HCT116 (cell line): ENCODE data around the gene SCGB1A1. TPM values are rescaled to one million over a fixed set of nuclear protein-coding genes. Genes with fewer than 3 reads are reported as not detected.

Source experiments
- ATAC-seq: fragments of 200-7000 bp; cut with Tn5 transposase; 2 replicates; pipeline ENCODE4 v1.9.1; 2020; ENCODE audit warnings: mild to moderate bottlenecking, moderate library complexity
- BruUV-seq: library from RNA; stranded (reverse); fragments of 400-500 nt; replicated peaks from 2 replicates; lab custom pipeline; 2021; lab: Mats Ljungman, UMichigan
- CTCF ChIA-PET: fragments of 300-600 bp; sonication (Branson Sonifier 250); formaldehyde crosslinking; loops from one replicate; lab custom pipeline; 2021; ENCODE audit warnings: antibody characterized with exemption; lab: Charles Lee
- POLR2A ChIA-PET: fragments of 300-600, 350-600 bp; sonication (Branson Sonifier 250); formaldehyde crosslinking; loops from one replicate; lab custom pipeline; 2021; ENCODE audit warnings: antibody characterized with exemption; lab: Charles Lee
- RAD21 ChIA-PET, 2 experiments: fragments of 300-600 bp; sonication (Branson Sonifier 250); formaldehyde crosslinking; loops; one replicate each; lab custom pipeline; 2023; ENCODE audit warnings: low total read pairs in 2 of 2; ENCODE audit not compliant: uncharacterized antibody in 2 of 2, unreplicated experiment in 2 of 2, low non-redundant PET in 1 of 2; lab: Charles Lee
- DNase-seq: peaks from one replicate; pipeline ENCODE4 v3.0.0-alpha.2; 2010; ENCODE audit warnings: low read depth, low spot score
- H2AFZ ChIP-seq: fragments of 200-600 bp; shearing (Covaris generic), sonication (generic); 2 replicates; pipeline ENCODE4 v1.6.1; 2017; ENCODE audit warnings: low read depth, mixed run types, mixed read lengths, antibody characterized with exemption, low read length; ENCODE audit not compliant: poor library complexity, severe bottlenecking
- H3K27ac ChIP-seq: 2 replicates; pipeline ENCODE4 v1.5.1; 2012; ENCODE audit warnings: low read depth, low read length
- H3K27me3 ChIP-seq: fragments of 200-600 bp; sonication (generic); 2 replicates; pipeline ENCODE4 v1.6.1; 2016; ENCODE audit warnings: mixed run types, low read length, mixed read lengths; ENCODE audit not compliant: insufficient read depth
- H3K36me3 ChIP-seq, 2 experiments: fragments of 200-500 bp in 1 of 2; fragments of 200-600 bp in 1 of 2; sonication (Bioruptor generic) in 1 of 2; sonication (generic) in 1 of 2; 2 replicates each; pipeline versions ENCODE4 v1.5.1 to v1.6.1; 2014 to 2016; ENCODE audit warnings: low read length in 2 of 2, inconsistent platforms in 1 of 2, mixed read lengths in 1 of 2, mixed run types in 1 of 2; ENCODE audit not compliant: insufficient read depth in 2 of 2, control insufficient read depth in 1 of 2
- H3K4me1 ChIP-seq, 2 experiments: fragments of 200-600 bp in 1 of 2; sonication (generic) in 1 of 2; 2 replicates each; pipeline versions ENCODE4 v1.5.1 to v1.6.1; 2012 to 2017; ENCODE audit warnings: low read length in 2 of 2, inconsistent platforms in 1 of 2, mild to moderate bottlenecking in 1 of 2, mixed read lengths in 1 of 2, mixed run types in 1 of 2, moderate library complexity in 1 of 2; ENCODE audit not compliant: insufficient read depth in 2 of 2, control insufficient read depth in 1 of 2
- H3K4me2 ChIP-seq: fragments of 200-600 bp; sonication (generic); 2 replicates; pipeline ENCODE4 v1.6.1; 2017; ENCODE audit warnings: mixed run types, low read length, mixed read lengths
- H3K4me3 ChIP-seq, 2 experiments: fragments of 200-600 bp in 1 of 2; sonication (generic) in 1 of 2; replicated peaks in 1 of 2; 2 replicates each; pipeline ENCODE4 v1.5.1; 2011 to 2016; ENCODE audit warnings: low read length in 2 of 2, control low read depth in 1 of 2, low read depth in 1 of 2, mild to moderate bottlenecking in 1 of 2, mixed read lengths in 1 of 2, mixed run types in 1 of 2
- H3K79me2 ChIP-seq: fragments of 200-600 bp; sonication (generic); 2 replicates; pipeline ENCODE4 v1.6.1; 2017; ENCODE audit warnings: mild to moderate bottlenecking, mixed run types, low read length, moderate library complexity, mixed read lengths; ENCODE audit not compliant: insufficient read depth
- H3K9ac ChIP-seq: fragments of 200-600 bp; sonication (generic); 2 replicates; pipeline ENCODE4 v1.6.1; 2016; ENCODE audit warnings: low read length, mixed read lengths
- H3K9me2 ChIP-seq: fragments of 200-600 bp; sonication (generic), shearing (Covaris generic); 2 replicates; pipeline ENCODE4 v1.6.1; 2017; ENCODE audit warnings: mixed run types, mild to moderate bottlenecking, moderate library complexity; ENCODE audit not compliant: insufficient read depth
- H3K9me3 ChIP-seq, 2 experiments: fragments of 200-500 bp in 1 of 2; fragments of 200-600 bp in 1 of 2; sonication (Bioruptor generic) in 1 of 2; sonication (generic) in 1 of 2; 2 replicates each; pipeline ENCODE4 v1.6.1; 2014 to 2017; ENCODE audit warnings: low read length in 2 of 2, mixed read lengths in 2 of 2, inconsistent platforms in 1 of 2, low read depth in 1 of 2, mild to moderate bottlenecking in 1 of 2, mixed run types in 1 of 2, moderate library complexity in 1 of 2; ENCODE audit not compliant: control insufficient read depth in 1 of 2, insufficient read depth in 1 of 2
- H4K20me1 ChIP-seq: fragments of 200-600 bp; sonication (generic), shearing (Covaris generic); 2 replicates; pipeline ENCODE4 v1.6.1; 2017; ENCODE audit warnings: mixed run types, mild to moderate bottlenecking, moderate library complexity; ENCODE audit not compliant: insufficient read depth
- ATF3 ChIP-seq: IDR thresholded peaks from 2 replicates; pipeline ENCODE4 v1.6.1; 2012
- CBX3 ChIP-seq: IDR thresholded peaks from 2 replicates; pipeline ENCODE4 v1.6.1; 2012; ENCODE audit warnings: low read depth
- CEBPB ChIP-seq: IDR thresholded peaks from 2 replicates; pipeline ENCODE4 v1.6.1; 2012; ENCODE audit warnings: low read depth
- CTCF ChIP-seq, 3 experiments: fragments of 200-600 bp in 1 of 3; sonication (generic) in 1 of 3; IDR thresholded peaks in 2 of 3; conservative IDR thresholded peaks in 1 of 3; 2 replicates each; pipeline ENCODE4 v1.5.1; 2012 to 2017; ENCODE audit warnings: low read depth in 2 of 3, low read length in 2 of 3, antibody characterized with exemption in 1 of 3, borderline replicate concordance in 1 of 3, control low read depth in 1 of 3, mild to moderate bottlenecking in 1 of 3, mixed read lengths in 1 of 3, mixed run types in 1 of 3, moderate library complexity in 1 of 3; ENCODE audit not compliant: insufficient read depth in 1 of 3
- EGR1 ChIP-seq: IDR thresholded peaks from 2 replicates; pipeline ENCODE4 v1.6.1; 2012; ENCODE audit warnings: low read depth
- EZH2 ChIP-seq: fragments of 200-600 bp; sonication (generic); IDR thresholded peaks from 2 replicates; pipeline ENCODE4 v1.6.1; 2017; ENCODE audit warnings: antibody characterized with exemption, mixed run types
- JUND ChIP-seq: IDR thresholded peaks from 2 replicates; pipeline ENCODE4 v1.6.1; 2012
- MAX ChIP-seq: IDR thresholded peaks from 2 replicates; pipeline ENCODE4 v1.6.1; 2012
- POLR2A ChIP-seq: IDR thresholded peaks from 2 replicates; pipeline ENCODE4 v1.7.0; 2011; ENCODE audit warnings: borderline replicate concordance; ENCODE audit not compliant: insufficient read depth, insufficient read length; ENCODE audit errors: extremely low read depth
- POLR2AphosphoS5 ChIP-seq: IDR thresholded peaks from 2 replicates; pipeline ENCODE4 v1.6.1; 2011; ENCODE audit warnings: mild to moderate bottlenecking, low read depth, low read length, moderate library complexity
- REST ChIP-seq: IDR thresholded peaks from 2 replicates; pipeline ENCODE4 v1.6.1; 2012; ENCODE audit warnings: low read depth
- SP1 ChIP-seq: IDR thresholded peaks from 2 replicates; pipeline ENCODE4 v1.6.1; 2012; ENCODE audit warnings: low read depth
- SRF ChIP-seq: IDR thresholded peaks from 2 replicates; pipeline ENCODE4 v1.6.1; 2012; ENCODE audit warnings: low read depth
- TCF7L2 ChIP-seq: IDR thresholded peaks from 2 replicates; pipeline ENCODE4 v1.7.0; 2011; ENCODE audit warnings: borderline replicate concordance, inconsistent platforms; ENCODE audit not compliant: insufficient read depth, insufficient read length; ENCODE audit errors: extremely low read depth
- YY1 ChIP-seq: IDR thresholded peaks from 2 replicates; pipeline ENCODE4 v1.6.1; 2011; ENCODE audit warnings: low read length, low read depth, moderate library complexity, mild to moderate bottlenecking; ENCODE audit not compliant: insufficient replicate concordance; ENCODE audit errors: extremely low read depth
- ZFX ChIP-seq: fragments of 450-650 bp; IDR thresholded peaks from 2 replicates; pipeline ENCODE4 v1.6.1; 2017
- ZNF274 ChIP-seq: fragments of 200-500 bp; sonication (Bioruptor generic); IDR thresholded peaks from 2 replicates; pipeline ENCODE4 v1.6.1; 2014; ENCODE audit warnings: mild to moderate bottlenecking, low read depth, low read length, inconsistent platforms
- intact Hi-C: fragments of 100-400 bp; cut with micrococcal nuclease; formaldehyde crosslinking; loops from 2 replicates; pipeline ENCODE4 v1.10.0; 2022
- total RNA-seq: library from RNA; stranded (reverse); gene quantifications from one replicate; pipeline ENCODE4 v1.2.1, GENCODE V29; 2021; ENCODE audit not compliant: unreplicated experiment

SCGB1A1 gene
- total RNA-seq, 1 experiment from 2014 or later, result 2.0 TPM

GRCh38 chr11:62452839-62453468, 34.1 kb downstream of the SCGB1A1 start (continued):
- TF ChIP-seq REST, result no peak
- TF ChIP-seq ZNF274, result no peak
- no peak for TF ChIP-seq ZFX

GRCh38 chr11:62456630-62457029, 37.8 kb downstream of the SCGB1A1 start:
- ChIA-PET CTCF (interaction anchor here (1.3 kb wide), 1 partner anchor 32 kb away, joined by 4 read pairs; no protein-coding TSS in a partner anchor), RAD21 (no interaction called here), POLR2A (no interaction called here)
- H3K9me3 ChIP-seq, result no peaks in the 10 kb centered on the region
- no TSS peak for BruUV-seq
- no peak overlapping the region for H3K9ac ChIP-seq
- no peaks in the 10 kb centered on the region for H3K27me3 ChIP-seq
- no peak overlapping the region for H3K4me3 ChIP-seq
- H3K27ac ChIP-seq, result no peak overlapping the region
- intact Hi-C loops, result no loop called here
- no peak for DNase-seq
- H3K79me2 ChIP-seq, result no peaks in the 10 kb centered on the region
- H3K4me1 ChIP-seq, result peaks cover 2 to 6% of the 10 kb centered on the region in 2 experiments; a peak in 3 of 4 replicates
- H2AFZ ChIP-seq, result no peak overlapping the region
- H3K4me2 ChIP-seq, result no peak overlapping the region
- H3K9me2 ChIP-seq, result no peaks in the 10 kb centered on the region
- TF ChIP-seq EZH2 (no peak), MAX (no peak), EGR1 (no peak), POLR2AphosphoS5 (no peak), SP1 (no peak), ZNF274 (no peak), CTCF (IDR thresholded peaks at IDR 0.05 in 2 of 3, conservative IDR thresholded peaks at IDR 0.05 in 1 of 3; ENCODE audit: borderline replicate concordance in 1 of 3, insufficient read depth in 1 of 3, low read depth in 2 of 3, low read length in 2 of 3) (no peak), CBX3 (no peak), JUND (no peak), YY1 (no peak), ATF3 (no peak), SRF (no peak), POLR2A (no peak), CEBPB (no peak), TCF7L2 (no peak)
- H4K20me1 ChIP-seq, result no peaks in the 10 kb centered on the region
- H3K36me3 ChIP-seq, result no peaks in the 10 kb centered on the region
- no peak for ATAC-seq
